Activated naive CD8-positive, alpha-beta T cell treated with anti-CD3 and anti-CD28 coated beads for 36 hours (primary cell): Measurements from ENCODE around the gene REEP6. TPM values are rescaled to one million over a fixed set of nuclear protein-coding genes. Genes with fewer than 3 reads are reported as not detected.

ENCODE experiments used
- DNase-seq: peaks from one replicate; pipeline ENCODE4 v3.0.0; 2021
- H3K27ac Mint-ChIP-seq: one replicate; pipeline ENCODE4 v1.8.0; 2022; ENCODE audit warnings: mild to moderate bottlenecking, moderate library complexity, mixed read lengths
- H3K27me3 Mint-ChIP-seq: one replicate; pipeline ENCODE4 v1.8.0; 2022; ENCODE audit warnings: mild to moderate bottlenecking, mixed read lengths
- H3K36me3 Mint-ChIP-seq: one replicate; pipeline ENCODE4 v1.8.0; 2021; ENCODE audit warnings: mild to moderate bottlenecking, mixed read lengths
- H3K4me1 Mint-ChIP-seq: one replicate; pipeline ENCODE4 v1.8.0; 2021; ENCODE audit warnings: mixed read lengths
- H3K4me3 Mint-ChIP-seq: one replicate; pipeline ENCODE4 v1.8.0; 2022; ENCODE audit warnings: mild to moderate bottlenecking, moderate library complexity, mixed read lengths
- H3K9me3 Mint-ChIP-seq: one replicate; pipeline ENCODE4 v1.8.0; 2022; ENCODE audit warnings: mixed read lengths
- total RNA-seq, 2 experiments: library from RNA; stranded (reverse); gene quantifications; one replicate each; pipeline ENCODE4 v1.2.3, GENCODE V29; 2021

REEP6 gene
- 1 to 10 TPM; 1.3 to 1.8 TPM for total RNA-seq

DNA sequence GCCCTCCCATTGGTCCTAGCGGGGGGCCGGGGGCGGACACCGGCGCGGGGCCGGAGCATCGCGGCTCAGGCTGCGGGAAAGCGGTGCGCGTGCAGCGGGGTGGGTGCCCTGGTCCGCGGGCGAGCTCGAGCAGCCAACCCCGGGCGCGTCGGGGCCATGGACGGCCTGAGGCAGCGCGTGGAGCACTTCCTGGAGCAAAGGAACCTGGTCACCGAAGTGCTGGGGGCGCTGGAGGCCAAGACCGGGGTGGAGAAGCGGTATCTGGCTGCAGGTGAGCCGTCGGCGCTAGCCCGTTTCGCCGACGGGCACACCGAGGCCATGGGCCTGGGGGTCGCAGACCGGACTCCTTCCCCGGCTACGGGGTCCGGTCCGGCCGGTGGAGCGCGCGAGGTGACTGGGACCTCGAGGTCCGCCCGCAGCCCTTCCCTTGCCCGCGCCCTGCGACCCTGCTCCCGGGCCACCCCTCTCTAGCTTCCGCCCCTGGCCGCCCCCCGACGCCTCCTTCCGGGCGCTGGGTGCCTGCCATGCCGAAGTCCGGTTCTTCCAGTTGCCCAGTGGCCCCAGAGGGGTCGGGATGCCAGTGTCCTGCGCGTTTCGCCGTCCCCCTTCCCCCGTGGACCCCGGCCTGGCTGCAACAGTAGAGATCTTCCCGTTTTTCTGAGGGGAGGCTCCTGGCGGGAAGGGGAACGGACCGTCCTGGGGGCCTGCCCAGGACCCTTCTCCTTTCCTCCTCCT, at the start of gene REEP6:
REEP6 (plus strand) TSS at position 68 of the 735 bp plus-strand sequence; CDS start at position 157, 89 bp downstream.
- peak within 1 kb of the TSS; percentile 76 for H3K4me3 Mint-ChIP-seq

DNA sequence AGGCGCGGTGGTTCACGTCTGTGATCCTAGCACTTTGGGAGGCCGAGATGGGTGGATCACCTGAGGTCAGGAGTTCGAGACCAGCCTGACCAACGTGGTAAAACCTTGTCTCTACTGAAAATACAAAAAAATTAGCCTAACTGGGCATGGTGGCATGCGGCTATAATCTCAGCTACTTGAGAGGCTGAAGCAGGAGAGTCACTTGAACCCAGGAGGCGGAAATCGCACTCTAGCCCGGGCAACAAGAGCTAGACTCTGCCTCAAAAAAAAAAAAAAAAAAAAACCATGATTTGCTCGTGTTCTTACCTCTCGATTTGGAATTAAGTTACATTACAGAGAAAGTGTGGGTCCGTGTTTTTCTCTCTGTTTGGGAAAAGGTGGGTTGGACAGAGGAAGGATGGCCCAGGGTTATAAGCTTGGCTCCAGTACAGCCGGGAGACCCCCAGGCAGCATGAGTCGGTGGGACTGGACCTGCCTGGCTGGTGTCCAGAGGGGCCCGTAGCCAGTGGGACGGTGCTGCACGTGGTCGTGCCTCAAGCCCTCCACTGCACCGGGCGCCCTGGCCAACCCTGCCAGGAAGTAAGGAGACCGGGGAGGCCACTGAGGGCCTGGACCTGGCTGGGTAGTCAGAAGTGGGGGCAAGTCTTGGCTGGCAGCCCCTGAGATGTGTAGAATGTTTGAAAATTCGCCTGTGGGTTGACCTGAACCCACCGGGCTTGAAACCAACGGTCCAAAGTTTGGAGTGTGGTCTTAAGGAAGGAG, 49.1 kb upstream of the REEP6 start:
- H3K27ac Mint-ChIP-seq = peak overlapping the region; percentile 46

More for the DNA sequence above, at the start of gene REEP6:
- Mint-ChIP-seq H3K4me1 (peaks cover 9% of the 10 kb centered on the region), H3K27me3 (peaks cover 4% of the 10 kb centered on the region), H3K9me3 (no peaks in the 10 kb centered on the region), H3K27ac (peak within 1 kb of the TSS; percentile 57), H3K36me3 (no peaks in the 10 kb centered on the region)
- no peak for DNase-seq

DNA sequence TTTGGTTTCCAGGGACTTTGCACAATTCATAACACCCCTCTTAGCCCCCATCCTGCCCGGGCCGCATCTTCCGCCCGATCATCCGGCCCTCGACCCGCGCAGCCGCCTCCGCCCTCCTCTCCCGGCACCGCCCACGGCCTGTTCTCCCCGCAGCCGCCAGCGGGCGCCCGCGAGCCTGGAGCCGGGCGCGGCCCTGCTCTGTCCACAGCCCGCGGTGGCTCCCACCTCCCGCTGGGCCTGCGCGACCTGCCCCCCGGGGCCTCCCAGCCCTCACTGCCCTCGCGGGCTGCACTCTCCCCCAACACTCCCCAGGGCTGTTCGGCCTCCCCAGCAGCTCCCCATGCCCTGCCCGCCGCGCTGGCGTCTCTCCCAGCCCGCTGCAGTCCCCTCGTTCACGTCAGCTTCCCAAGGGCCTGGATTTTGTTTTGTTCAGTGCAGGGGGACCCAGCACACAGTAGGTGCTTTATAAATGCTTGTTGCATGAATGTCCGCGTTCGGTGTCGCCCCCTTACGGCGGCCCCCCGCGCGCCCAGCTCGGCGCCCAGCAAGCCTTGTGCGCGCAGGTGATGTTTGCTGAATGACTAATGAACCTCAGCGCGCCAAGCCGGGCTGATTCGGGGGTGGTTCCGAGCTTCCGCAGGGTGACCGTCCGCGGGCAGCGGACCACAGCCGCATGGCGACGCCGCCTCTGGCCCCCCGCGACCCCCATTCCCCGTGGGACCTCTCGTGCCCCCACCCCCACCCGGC, 45.6 kb upstream of the REEP6 start:
- Mint-ChIP-seq H3K4me3 (peak overlapping the region; percentile 45), H3K27ac (no peak overlapping the region), H3K9me3 (no peaks in the 10 kb centered on the region), H3K36me3 (peaks cover 25% of the 10 kb centered on the region), H3K27me3 (peaks cover 33% of the 10 kb centered on the region), H3K4me1 (peaks cover 21% of the 10 kb centered on the region)
- peak; percentile 88 for DNase-seq

More for the DNA sequence above, 49.1 kb upstream of the REEP6 start:
- Mint-ChIP-seq H3K27me3 (peaks cover 3% of the 10 kb centered on the region), H3K4me1 (peaks cover 33% of the 10 kb centered on the region), H3K4me3 (peak overlapping the region; percentile 37), H3K9me3 (no peaks in the 10 kb centered on the region), H3K36me3 (peaks cover 46% of the 10 kb centered on the region)
- no peak for DNase-seq

DNA sequence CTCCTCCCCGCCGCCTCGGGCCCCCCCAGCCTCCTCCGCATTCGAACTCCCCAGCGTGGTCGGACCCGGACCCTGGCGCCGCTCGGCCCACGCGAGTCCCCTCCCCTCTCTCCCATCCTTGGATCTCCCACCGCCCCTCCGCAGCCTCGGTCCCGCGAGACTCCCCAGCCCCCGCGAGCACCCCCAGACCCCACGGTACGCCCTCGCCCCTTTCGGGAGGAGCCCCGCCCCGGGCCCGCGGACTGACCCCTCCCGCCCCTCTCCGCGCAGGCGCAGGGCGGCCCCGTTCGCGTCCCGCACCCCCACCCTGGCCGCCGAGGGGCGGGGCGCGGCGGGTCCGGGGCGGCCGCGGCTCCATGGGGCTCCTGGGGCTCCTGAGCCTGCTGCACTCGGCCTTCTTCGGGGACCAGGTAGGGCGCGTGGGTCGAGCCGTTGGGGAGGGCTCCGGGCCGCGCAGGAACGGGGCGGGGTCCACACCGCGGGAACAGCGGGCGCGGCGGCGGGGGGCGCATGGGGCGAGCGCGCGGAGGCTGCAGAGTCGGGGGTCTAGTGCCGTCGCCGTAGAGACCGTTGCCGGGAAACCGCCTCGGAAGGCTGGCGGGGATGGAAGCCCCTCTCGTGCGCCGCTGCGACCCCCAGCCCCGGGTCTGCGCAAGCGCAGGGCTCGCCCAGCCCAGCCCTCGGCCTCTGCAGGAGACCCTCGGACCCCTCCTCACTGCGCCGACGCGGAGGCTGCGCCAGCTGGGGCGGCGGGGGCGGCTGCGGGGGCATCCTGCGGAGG, 44.9 kb upstream of the REEP6 start:
- H3K4me3 Mint-ChIP-seq = no peak overlapping the region
- H3K27me3 Mint-ChIP-seq = peaks cover 41% of the 10 kb centered on the region
- H3K9me3 Mint-ChIP-seq = no peaks in the 10 kb centered on the region
- no peak overlapping the region for H3K27ac Mint-ChIP-seq
- peaks cover 20% of the 10 kb centered on the region for H3K4me1 Mint-ChIP-seq
- H3K36me3 Mint-ChIP-seq = peaks cover 17% of the 10 kb centered on the region
- DNase-seq = peak; percentile 43

DNA sequence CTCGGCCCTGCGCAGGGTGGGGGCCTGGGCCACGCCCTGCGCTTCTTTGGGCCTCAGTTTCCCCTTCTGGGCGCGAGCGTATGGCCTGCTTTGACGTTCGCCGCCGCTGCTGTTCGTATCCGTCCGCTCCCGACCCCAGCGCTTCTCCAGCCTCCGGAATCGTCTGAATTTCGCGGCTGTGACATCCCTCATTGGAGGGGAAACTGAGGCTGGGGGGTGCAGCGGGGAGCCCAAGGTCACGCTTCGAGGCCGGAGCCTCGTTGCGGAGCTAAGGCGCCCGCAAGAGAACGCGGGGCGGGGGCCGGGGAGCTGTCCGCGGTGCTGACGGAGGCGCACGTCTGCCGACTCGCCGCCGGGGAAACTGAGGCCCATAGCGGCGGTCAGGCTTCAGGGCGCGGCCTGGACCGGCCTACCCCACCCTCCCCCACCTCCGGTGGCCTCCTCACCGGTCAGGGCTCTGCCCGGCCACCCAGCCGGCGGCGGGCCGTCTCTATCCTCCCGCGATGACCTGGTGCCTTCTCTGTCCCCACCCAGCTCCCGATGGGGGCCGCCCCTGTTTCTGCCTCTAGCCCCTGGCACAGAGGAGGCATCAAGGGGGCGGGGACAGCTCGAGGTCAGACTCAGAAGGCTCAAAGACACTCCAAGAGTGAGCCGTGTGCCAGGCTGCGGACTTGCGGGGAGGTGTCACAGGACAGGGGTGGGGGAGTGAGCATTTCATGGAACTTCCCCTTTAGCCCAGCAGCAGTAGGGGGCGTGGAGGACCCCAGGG, 44.1 kb upstream of the REEP6 start:
- Mint-ChIP-seq H3K27me3 (peaks cover 48% of the 10 kb centered on the region), H3K9me3 (no peaks in the 10 kb centered on the region), H3K4me1 (peaks cover 18% of the 10 kb centered on the region), H3K27ac (no peak overlapping the region), H3K36me3 (peaks cover 9% of the 10 kb centered on the region), H3K4me3 (no peak overlapping the region)
- no peak for DNase-seq

DNA sequence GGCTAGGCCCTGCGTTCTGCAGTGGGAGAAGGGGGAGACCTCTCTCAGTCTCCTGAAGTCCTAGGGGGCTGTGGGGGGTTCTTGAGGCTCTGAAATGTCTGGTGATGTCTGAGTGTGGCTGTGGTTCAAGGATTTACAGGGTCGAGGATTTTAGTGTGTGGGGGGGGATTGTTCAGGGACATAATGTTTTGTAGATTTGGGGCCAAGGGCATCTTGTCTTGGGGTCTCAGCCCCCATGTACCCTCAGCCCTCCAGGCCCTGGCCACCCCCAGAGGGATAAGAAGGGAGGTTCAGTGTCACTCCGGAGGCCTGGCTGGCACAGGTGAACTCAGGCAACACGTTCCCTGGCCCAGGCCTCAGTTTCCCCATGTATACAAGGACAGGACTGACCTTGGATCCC, 43.5 kb upstream of the REEP6 start:
- no peak overlapping the region for H3K4me3 Mint-ChIP-seq
- H3K27me3 Mint-ChIP-seq = peaks cover 54% of the 10 kb centered on the region
- H3K9me3 Mint-ChIP-seq = no peaks in the 10 kb centered on the region
- peaks cover 14% of the 10 kb centered on the region for H3K4me1 Mint-ChIP-seq
- peaks cover 3% of the 10 kb centered on the region for H3K36me3 Mint-ChIP-seq
- H3K27ac Mint-ChIP-seq = no peak overlapping the region
- DNase-seq = no peak

DNA sequence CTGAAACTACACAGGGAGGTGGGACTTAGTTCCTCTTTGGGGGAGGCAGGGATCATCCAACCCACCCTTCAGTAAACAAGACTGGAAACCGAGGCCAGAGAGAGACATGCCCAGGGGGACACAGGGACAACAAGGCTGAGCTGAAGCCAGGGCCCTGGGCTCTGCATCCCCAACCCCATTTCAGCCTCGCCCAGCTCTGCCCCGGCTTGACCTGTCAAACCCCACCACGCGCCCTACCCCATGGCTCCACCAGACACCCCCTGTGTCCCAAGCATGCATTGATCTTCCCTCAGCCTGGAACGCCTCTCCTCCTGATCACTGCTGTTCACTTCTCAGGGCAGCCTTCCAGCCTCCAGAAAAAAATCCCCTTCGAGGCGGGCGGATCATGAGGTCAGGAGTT, 43.0 kb upstream of the REEP6 start:
- Mint-ChIP-seq H3K9me3 (no peaks in the 10 kb centered on the region), H3K4me1 (peaks cover 10% of the 10 kb centered on the region), H3K36me3 (no peaks in the 10 kb centered on the region), H3K4me3 (no peak overlapping the region), H3K27ac (no peak overlapping the region), H3K27me3 (peaks cover 59% of the 10 kb centered on the region)
- DNase-seq = no peak

DNA sequence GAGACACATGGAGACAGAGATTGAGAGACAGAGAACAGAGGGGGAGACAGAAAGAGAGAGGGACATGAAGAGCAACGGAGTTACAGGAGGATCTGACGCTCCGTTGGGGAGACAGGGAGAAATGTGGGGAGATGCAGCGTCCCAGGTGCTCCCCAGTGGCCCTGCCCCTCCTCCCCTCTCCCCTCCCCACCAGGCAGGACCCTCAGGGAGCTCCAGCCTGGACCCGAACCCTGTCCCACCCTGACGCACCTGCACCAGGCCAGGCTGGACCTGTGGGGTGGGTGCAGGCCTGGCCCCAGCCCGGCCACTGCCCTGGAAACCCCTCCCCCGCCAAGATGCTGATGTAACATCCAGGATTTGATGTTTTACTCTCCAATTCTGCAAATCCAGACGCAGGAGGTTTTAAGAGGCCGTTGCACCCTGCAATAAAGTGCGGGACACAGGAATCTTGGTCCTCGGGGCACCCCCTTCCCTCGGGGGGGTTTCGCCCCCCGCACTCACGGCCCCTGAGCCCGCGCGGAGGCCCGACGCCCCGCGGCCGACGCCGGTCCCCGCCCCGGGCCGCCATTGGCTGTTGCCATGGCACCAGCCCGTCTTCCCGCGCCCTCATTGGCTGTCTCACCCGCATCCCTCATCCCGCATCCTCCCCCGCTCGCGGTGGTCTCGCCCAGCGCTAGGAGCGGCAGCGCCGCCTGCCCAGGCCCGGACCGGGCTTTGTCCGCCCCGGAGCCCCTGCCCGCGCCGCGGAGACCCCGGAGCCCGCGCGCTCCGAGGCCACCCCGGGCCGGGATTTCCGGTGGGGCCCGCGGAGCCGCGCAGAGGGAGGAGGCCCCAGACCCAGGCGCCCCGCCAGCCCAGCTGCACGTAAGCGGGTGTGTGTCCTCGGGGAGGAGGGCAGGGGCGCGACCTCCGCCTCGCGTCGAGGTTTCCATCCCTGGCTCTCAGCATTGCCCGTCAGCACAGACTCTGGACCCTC, 41.2 kb upstream of the REEP6 start, which contains the start of gene APC2:
APC2 (plus strand) TSS at position 655 of the 976 bp plus-strand sequence. CDS start 2,881 bp downstream, outside the sequence.
- peaks cover 74% of the 10 kb centered on the region for H3K27me3 Mint-ChIP-seq
- no peak within 1 kb of the TSS for H3K4me3 Mint-ChIP-seq
- DNase-seq = peak; percentile 50
- no peaks in the 10 kb centered on the region for H3K36me3 Mint-ChIP-seq
- H3K9me3 Mint-ChIP-seq = no peaks in the 10 kb centered on the region
- peak within 1 kb of the TSS; percentile 4 for H3K27ac Mint-ChIP-seq
- peaks cover 8% of the 10 kb centered on the region for H3K4me1 Mint-ChIP-seq

DNA sequence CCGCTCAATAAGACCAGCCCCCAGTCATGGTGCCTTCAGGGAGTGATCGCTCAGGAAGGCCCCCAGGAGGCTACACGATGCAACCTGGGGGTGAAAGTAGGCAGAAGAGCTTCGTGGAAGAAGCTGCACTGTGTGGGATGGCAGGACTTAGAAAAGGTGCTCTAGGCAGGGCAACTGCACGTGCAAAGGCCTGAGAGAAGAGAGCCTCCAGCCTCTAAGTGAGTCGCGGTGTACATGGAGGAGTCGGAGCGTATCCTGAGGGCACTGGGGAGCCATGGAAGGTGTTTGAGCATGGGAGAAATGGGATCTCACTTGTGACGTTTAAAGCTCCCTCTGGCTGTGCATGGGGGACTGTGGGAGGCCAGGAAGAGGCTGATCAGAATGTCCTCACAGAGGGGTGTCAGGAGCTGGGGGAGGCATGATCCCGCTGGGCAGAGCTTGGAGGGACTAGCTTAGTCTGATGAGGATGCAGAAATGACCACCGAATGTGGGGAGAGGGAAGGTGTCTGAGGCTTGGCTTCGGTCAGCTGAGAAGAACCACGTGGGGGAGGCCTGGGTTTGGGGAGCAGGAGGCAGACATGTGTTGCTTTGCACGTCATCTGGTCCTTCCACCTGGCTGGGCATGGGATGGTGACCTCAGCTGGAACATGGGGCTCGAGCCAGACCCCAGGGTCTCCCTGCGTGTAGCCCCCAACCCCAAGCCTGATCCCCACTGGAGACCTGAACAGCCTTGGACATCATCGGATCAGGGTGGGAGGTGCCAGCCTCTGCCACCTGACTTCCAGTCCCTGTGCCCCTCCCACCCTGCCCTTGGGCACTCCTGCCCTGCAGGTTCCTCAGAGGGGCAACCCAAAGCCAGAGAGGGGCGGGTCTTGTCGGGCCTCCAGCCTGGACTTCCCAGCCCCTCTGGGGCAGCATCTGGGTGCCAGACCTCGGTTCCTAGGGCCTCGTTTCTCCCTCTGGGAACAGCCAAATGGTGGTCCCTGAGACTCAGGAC, 39.9 kb upstream of the REEP6 start:
- H3K4me3 Mint-ChIP-seq = no peak overlapping the region
- DNase-seq = no peak
- peaks cover 9% of the 10 kb centered on the region for H3K4me1 Mint-ChIP-seq
- H3K27ac Mint-ChIP-seq = no peak overlapping the region
- H3K9me3 Mint-ChIP-seq = no peaks in the 10 kb centered on the region
- peaks cover 4% of the 10 kb centered on the region for H3K36me3 Mint-ChIP-seq
- peaks cover 87% of the 10 kb centered on the region for H3K27me3 Mint-ChIP-seq

DNA sequence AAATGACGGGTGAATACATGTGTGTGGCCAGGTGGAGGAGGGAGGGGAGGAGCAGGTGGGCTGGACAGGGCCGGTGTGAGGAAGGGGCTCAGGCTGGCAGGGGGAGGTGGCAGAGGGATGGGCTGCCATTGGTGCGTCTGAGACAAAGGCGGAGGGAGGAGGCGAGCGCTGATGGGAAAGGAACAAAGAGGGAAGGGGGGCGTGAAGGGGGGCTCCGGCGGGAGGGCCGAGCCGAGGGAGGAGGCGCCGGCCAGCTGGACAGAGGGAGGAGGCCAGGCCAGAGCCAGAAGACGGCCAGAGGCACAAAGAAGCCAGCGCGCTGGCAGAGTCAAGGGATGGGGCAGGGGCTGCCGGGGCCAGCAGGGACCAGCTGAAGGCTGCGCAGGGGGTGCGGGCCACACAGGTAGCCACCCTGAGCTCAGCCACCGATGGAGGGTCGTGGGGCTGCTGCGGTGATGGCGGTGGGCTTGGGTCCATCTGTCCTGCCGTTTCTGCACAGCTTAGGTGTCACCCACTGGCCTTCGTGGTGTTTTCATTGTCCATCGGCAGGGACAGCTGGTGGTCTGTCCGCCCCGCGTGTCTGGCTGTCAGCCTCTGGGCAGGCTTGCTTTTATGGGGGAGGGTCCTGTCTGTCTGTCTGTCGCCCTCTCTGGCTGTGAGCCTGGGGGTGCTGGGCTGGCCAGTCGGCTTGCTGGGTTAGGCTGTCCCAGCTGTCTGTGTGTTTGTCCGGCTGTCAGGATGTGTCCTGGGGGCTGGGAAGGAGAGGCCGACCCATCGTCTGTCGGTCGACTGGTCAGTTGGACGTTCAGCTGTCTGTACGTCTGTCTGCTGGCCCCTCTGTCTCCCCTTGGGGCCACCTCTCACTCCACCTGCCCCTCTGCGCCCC, 38.8 kb upstream of the REEP6 start:
- DNase-seq = no peak
- peaks cover 9% of the 10 kb centered on the region for H3K4me1 Mint-ChIP-seq
- H3K27ac Mint-ChIP-seq = no peak overlapping the region
- no peaks in the 10 kb centered on the region for H3K9me3 Mint-ChIP-seq
- H3K27me3 Mint-ChIP-seq = peaks cover 87% of the 10 kb centered on the region
- peaks cover 4% of the 10 kb centered on the region for H3K36me3 Mint-ChIP-seq
- no peak overlapping the region for H3K4me3 Mint-ChIP-seq

DNA sequence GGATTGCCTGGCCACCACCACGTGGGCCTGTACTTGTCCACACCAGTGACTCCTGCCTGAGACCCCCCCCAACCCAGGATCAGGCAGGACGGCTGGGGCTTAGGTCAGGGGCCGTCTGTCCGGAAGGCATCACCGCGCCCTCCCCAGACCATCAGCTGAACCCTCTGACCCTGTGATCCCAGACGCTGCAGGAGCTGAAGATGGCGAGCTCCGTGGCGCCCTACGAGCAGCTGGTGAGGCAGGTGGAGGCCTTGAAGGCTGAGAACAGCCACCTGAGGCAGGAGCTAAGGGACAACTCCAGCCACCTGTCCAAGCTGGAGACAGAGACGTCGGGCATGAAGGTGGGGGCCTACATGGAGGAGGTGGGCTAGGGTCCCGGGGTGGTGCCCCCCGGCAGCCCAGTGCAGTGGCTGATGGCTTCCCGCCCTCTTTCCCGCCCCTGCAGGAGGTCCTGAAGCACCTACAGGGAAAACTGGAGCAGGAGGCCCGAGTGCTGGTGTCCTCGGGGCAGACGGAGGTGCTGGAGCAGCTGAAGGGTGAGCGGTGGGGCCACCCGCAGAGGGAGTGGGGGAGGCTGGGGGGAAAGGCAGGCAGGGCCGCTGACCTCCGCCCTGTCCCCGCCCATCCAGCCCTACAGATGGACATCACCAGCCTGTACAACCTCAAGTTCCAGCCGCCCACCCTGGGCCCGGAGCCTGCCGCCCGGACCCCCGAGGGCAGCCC, 38.0 kb upstream of the REEP6 start:
- H3K36me3 Mint-ChIP-seq = peaks cover 4% of the 10 kb centered on the region

More for the DNA sequence above, 38.0 kb upstream of the REEP6 start:
- DNase-seq = no peak
- H3K4me3 Mint-ChIP-seq = no peak overlapping the region
- peaks cover 9% of the 10 kb centered on the region for H3K4me1 Mint-ChIP-seq
- H3K27ac Mint-ChIP-seq = no peak overlapping the region
- no peaks in the 10 kb centered on the region for H3K9me3 Mint-ChIP-seq
- H3K27me3 Mint-ChIP-seq = peaks cover 85% of the 10 kb centered on the region
